Endothelial cell of umbilical vein (primary cell): ENCODE data around the gene OR6X1. TPM values are rescaled to one million over a fixed set of nuclear protein-coding genes. Genes with fewer than 3 reads are reported as not detected.

Experiments used
- BruUV-seq: library from RNA; stranded (reverse); fragments of 400-500 nt; replicated peaks from 2 replicates; lab custom pipeline; 2021; lab: Mats Ljungman, UMichigan
- CTCF ChIA-PET: fragments of 300-600, 350-600 bp; sonication (Branson Sonifier 250); formaldehyde crosslinking; loops from one replicate; lab custom pipeline; 2021; ENCODE audit warnings: antibody characterized with exemption, inconsistent platforms; lab: Charles Lee
- POLR2A ChIA-PET: fragments of 300-600, 350-600 bp; sonication (Branson Sonifier 250); formaldehyde crosslinking; loops from one replicate; lab custom pipeline; 2021; ENCODE audit warnings: antibody characterized with exemption, inconsistent platforms; lab: Charles Lee
- DNase-seq: peaks from one replicate; pipeline ENCODE4 v3.0.0-alpha.2; 2011; ENCODE audit warnings: low read depth, low spot score
- FAIRE-seq: peaks from 2 replicates; lab custom pipeline; 2011; peaks lifted over from hg19 to GRCh38; lab: Jason Lieb, UNC
- H2AFZ ChIP-seq: 2 replicates; pipeline ENCODE4 v1.6.0; 2012; ENCODE audit warnings: low read depth, low read length, control low read depth, inconsistent platforms
- H3K27ac ChIP-seq: 2 replicates; pipeline ENCODE4 v1.5.1; 2011; ENCODE audit warnings: low read depth, mild to moderate bottlenecking, control low read depth, low read length, moderate library complexity; ENCODE audit not compliant: insufficient read depth
- H3K27me3 ChIP-seq, 2 experiments: 2 replicates each; pipeline versions ENCODE4 v1.6.0 to v1.6.1; 2011; ENCODE audit warnings: low read length in 2 of 2, mixed read lengths in 1 of 2; ENCODE audit not compliant: control insufficient read depth in 2 of 2, insufficient read depth in 2 of 2
- H3K36me3 ChIP-seq, 2 experiments: 2 replicates in 1 of 2; 3 replicates in 1 of 2; pipeline ENCODE4 v1.5.1; 2011; ENCODE audit warnings: low read length in 2 of 2, mild to moderate bottlenecking in 1 of 2, moderate library complexity in 1 of 2; ENCODE audit not compliant: control insufficient read depth in 2 of 2, insufficient read depth in 2 of 2; ENCODE audit errors: extremely low read depth in 1 of 2
- H3K4me1 ChIP-seq: 3 replicates; pipeline ENCODE4 v1.5.1; 2011; ENCODE audit warnings: mild to moderate bottlenecking, low read length; ENCODE audit not compliant: control insufficient read depth, insufficient read depth; ENCODE audit errors: extremely low read depth
- H3K4me2 ChIP-seq: 2 replicates; pipeline ENCODE4 v1.6.1; 2011; ENCODE audit warnings: low read length, control low read depth, mixed read lengths; ENCODE audit not compliant: insufficient read depth
- H3K4me3 ChIP-seq, 3 experiments: fragments of 200-600 bp in 1 of 3; sonication (generic), shearing (Covaris generic) in 1 of 3; replicated peaks in 1 of 3; 2 replicates each; pipeline ENCODE4 v1.5.1; 2011 to 2016; ENCODE audit warnings: control low read depth in 3 of 3, low read length in 3 of 3, mild to moderate bottlenecking in 2 of 3, inconsistent platforms in 1 of 3, low read depth in 1 of 3, moderate library complexity in 1 of 3; ENCODE audit not compliant: insufficient read depth in 1 of 3
- H3K79me2 ChIP-seq: 2 replicates; pipeline ENCODE4 v1.6.0; 2012; ENCODE audit warnings: low read length, inconsistent platforms; ENCODE audit not compliant: control insufficient read depth, insufficient read depth
- H3K9ac ChIP-seq: replicated peaks from 2 replicates; pipeline ENCODE3; 2011; ENCODE audit warnings: low read length, control low read depth; ENCODE audit not compliant: insufficient read depth; ENCODE audit errors: extremely low read depth
- H3K9me1 ChIP-seq: replicated peaks from 3 replicates; pipeline ENCODE4 v1.6.0; 2011; ENCODE audit warnings: mild to moderate bottlenecking, low read length; ENCODE audit not compliant: control insufficient read depth, insufficient read depth; ENCODE audit errors: extremely low read depth
- H3K9me3 ChIP-seq: replicated peaks from 2 replicates; pipeline ENCODE4 v1.5.1; 2012; ENCODE audit warnings: low read length, inconsistent platforms; ENCODE audit not compliant: control insufficient read depth, insufficient read depth
- H4K20me1 ChIP-seq: replicated peaks from 2 replicates; pipeline ENCODE3; 2011; ENCODE audit warnings: mild to moderate bottlenecking, low read length; ENCODE audit not compliant: control insufficient read depth, insufficient read depth; ENCODE audit errors: extremely low read depth
- EZH2 ChIP-seq: IDR thresholded peaks from 2 replicates; pipeline ENCODE4 v1.6.1; 2012; ENCODE audit warnings: borderline replicate concordance, low read depth, mild to moderate bottlenecking, moderate library complexity, low read length, inconsistent platforms; ENCODE audit not compliant: severe bottlenecking
- FOS ChIP-seq: IDR thresholded peaks from 2 replicates; pipeline ENCODE4 v1.6.1; 2011; ENCODE audit warnings: mild to moderate bottlenecking, low read length, moderate library complexity, borderline replicate concordance; ENCODE audit not compliant: insufficient read depth
- GATA2 ChIP-seq: IDR thresholded peaks from 2 replicates; pipeline ENCODE4 v1.7.0; 2011; ENCODE audit warnings: low read depth, mild to moderate bottlenecking, moderate library complexity, mixed read lengths, low read length; ENCODE audit not compliant: insufficient read length, insufficient read depth
- JUN ChIP-seq: IDR thresholded peaks from 2 replicates; pipeline ENCODE4 v1.6.1; 2011; ENCODE audit warnings: borderline replicate concordance, low read depth; ENCODE audit not compliant: insufficient read length, insufficient read depth
- MYC ChIP-seq: IDR thresholded peaks from one replicate; pipeline ENCODE4 v1.6.1; 2011; ENCODE audit warnings: mild to moderate bottlenecking, low read depth, low read length
- POLR2A ChIP-seq: IDR thresholded peaks from 2 replicates; pipeline ENCODE4 v1.6.1; 2012; ENCODE audit warnings: low read depth, mild to moderate bottlenecking, control low read depth, low read length
- POLR2AphosphoS5 ChIP-seq: IDR thresholded peaks from 2 replicates; pipeline ENCODE4 v1.6.1; 2012; ENCODE audit warnings: low read depth, mild to moderate bottlenecking, control low read depth, low read length, moderate library complexity; ENCODE audit not compliant: insufficient read depth
- dilution Hi-C: fragments of 300-500 bp; cut with MboI; formaldehyde crosslinking; loops from one replicate; pipeline ENCODE4 v1.15.0; 2019; ENCODE audit warnings: low sequenced_read_pairs; ENCODE audit not compliant: extremely low pct_ligation_motif_present
- intact Hi-C: fragments of 100-400 bp; cut with micrococcal nuclease; formaldehyde crosslinking; loops from one replicate; pipeline ENCODE4 v1.10.0; 2022
- polyA plus RNA-seq, 4 experiments: library from polyadenylated mRNA; depleted of rRNA in 3 of 4; stranded (reverse) in 3 of 4; unstranded in 1 of 4; fragments of >200 nt; gene quantifications; 2 replicates each; pipeline versions ENCODE4 v1.2.1 to v1.2.3, GENCODE V29; 2011 to 2012; ENCODE audit warnings: missing spikeins in 1 of 4
- total RNA-seq: library from RNA; stranded (reverse); gene quantifications from 2 replicates; pipeline ENCODE4 v1.2.3, GENCODE V29; 2021
- TF ChIP-seq, protein P1 (sequence below), 2 donors: IDR thresholded peaks; 1 replicate in 1 of 2; 2 replicates in 1 of 2; pipeline ENCODE4 v1.5.1; 2011; ENCODE audit warnings: low read length in 2 of 2, mild to moderate bottlenecking in 2 of 2, moderate library complexity in 2 of 2, control low read depth in 1 of 2, inconsistent platforms in 1 of 2, low read depth in 1 of 2; ENCODE audit not compliant: insufficient read depth in 1 of 2; ENCODE audit errors: extremely low read depth in 1 of 2
- TF ChIP-seq, protein P2 (sequence below): IDR thresholded peaks from 2 replicates; pipeline ENCODE4 v1.6.1; 2011; ENCODE audit not compliant: insufficient read depth, insufficient read length

OR6X1 gene
- total and polyA plus RNA-seq, 2 donors (not counting 3 experiments of a cell fraction or from before 2014, with no cell fraction given): not detected

DNA sequence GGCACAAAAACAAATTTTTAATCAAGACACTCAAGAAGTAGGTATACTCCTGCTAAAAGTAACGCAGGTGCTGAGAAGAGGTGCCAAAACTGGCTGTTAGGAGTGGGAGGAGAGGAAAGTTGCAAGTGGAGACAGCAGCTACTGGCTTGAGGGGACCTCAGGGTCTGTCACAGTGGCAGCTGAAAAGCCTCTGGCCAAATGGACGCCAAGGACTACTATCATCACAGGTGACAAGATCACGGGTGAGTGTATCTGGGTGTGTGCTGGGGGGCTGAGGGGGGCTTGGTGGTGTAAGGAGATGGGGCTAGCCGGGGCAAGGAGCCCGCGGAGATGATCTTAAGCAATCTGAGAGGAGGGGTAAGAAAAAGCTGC, 13.5 kb downstream of the OR6X1 start:
- Histone ChIP-seq H3K27ac (peak overlapping the region; percentile 4), H4K20me1 (no peaks in the 10 kb centered on the region), H3K4me3 (peak overlapping the region; percentile 58 to 89 (median 64)), H3K79me2 (peaks cover 51% of the 10 kb centered on the region), H3K9me3 (no peaks in the 10 kb centered on the region), H2AFZ (peak overlapping the region; percentile 7), H3K4me2 (peak overlapping the region; percentile 76), H3K36me3 (peaks cover 0 to 2% of the 10 kb centered on the region in 2 experiments), H3K27me3 (no peaks in the 10 kb centered on the region), H3K9me1 (no peaks in the 10 kb centered on the region), H3K9ac (peak overlapping the region; percentile 78), H3K4me1 (peaks cover 14% of the 10 kb centered on the region)
- DNase-seq: no peak
- BruUV-seq: no TSS peak
- peak; percentile 43 for FAIRE-seq
- POLR2A ChIA-PET: no interaction called here
- dilution Hi-C loops (no loop called here), intact Hi-C loops (loop anchor here (1.0 to 5.0 kb wide), 4 partner anchors 234 to 457 kb away; no protein-coding TSS in a partner anchor)
- CTCF ChIA-PET: interaction anchor here (0.7 to 1.0 kb wide), 3 partner anchors 33 to 331 kb away, joined by 3 to 4 read pairs (median 4); no protein-coding TSS in a partner anchor
- no peak for TF ChIP-seq JUN
- TF ChIP-seq MYC: no peak
- no peak for TF ChIP-seq POLR2A
- TF ChIP-seq, protein P1, sequence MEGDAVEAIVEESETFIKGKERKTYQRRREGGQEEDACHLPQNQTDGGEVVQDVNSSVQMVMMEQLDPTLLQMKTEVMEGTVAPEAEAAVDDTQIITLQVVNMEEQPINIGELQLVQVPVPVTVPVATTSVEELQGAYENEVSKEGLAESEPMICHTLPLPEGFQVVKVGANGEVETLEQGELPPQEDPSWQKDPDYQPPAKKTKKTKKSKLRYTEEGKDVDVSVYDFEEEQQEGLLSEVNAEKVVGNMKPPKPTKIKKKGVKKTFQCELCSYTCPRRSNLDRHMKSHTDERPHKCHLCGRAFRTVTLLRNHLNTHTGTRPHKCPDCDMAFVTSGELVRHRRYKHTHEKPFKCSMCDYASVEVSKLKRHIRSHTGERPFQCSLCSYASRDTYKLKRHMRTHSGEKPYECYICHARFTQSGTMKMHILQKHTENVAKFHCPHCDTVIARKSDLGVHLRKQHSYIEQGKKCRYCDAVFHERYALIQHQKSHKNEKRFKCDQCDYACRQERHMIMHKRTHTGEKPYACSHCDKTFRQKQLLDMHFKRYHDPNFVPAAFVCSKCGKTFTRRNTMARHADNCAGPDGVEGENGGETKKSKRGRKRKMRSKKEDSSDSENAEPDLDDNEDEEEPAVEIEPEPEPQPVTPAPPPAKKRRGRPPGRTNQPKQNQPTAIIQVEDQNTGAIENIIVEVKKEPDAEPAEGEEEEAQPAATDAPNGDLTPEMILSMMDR (IDR thresholded peaks at IDR 0.05; ENCODE audit: extremely low read depth in 1 of 2, insufficient read depth in 1 of 2, low read depth in 1 of 2, low read length in 2 of 2): no peak
- TF ChIP-seq POLR2AphosphoS5: no peak
- TF ChIP-seq, protein P2, sequence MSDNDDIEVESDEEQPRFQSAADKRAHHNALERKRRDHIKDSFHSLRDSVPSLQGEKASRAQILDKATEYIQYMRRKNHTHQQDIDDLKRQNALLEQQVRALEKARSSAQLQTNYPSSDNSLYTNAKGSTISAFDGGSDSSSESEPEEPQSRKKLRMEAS: no peak
- TF ChIP-seq GATA2: no peak
- TF ChIP-seq EZH2: no peak
- TF ChIP-seq FOS: no peak
